Endometrial microvascular endothelial cells (primary cell): Measurements from ENCODE around the gene ZNF853. TPM values are rescaled to one million over a fixed set of nuclear protein-coding genes. Genes with fewer than 3 reads are reported as not detected.

Source experiments
- in situ Hi-C: cut with HindIII; loops from 2 replicates; pipeline ENCODE4 v1.10.0; 2017; ENCODE audit warnings: low sequenced_read_pairs, low pct_unique_long_range_greater_than_20kb; ENCODE audit errors: inconsistent ontology term
- total RNA-seq: library from RNA; depleted of rRNA; stranded (reverse); fragments of >200 nt; gene quantifications from one replicate; pipeline ENCODE4 v1.2.3, GENCODE V29; 2015; ENCODE audit errors: inconsistent ontology term

The ZNF853 gene
- total RNA-seq, 1 donor from 2014 or later = not detected

DNA sequence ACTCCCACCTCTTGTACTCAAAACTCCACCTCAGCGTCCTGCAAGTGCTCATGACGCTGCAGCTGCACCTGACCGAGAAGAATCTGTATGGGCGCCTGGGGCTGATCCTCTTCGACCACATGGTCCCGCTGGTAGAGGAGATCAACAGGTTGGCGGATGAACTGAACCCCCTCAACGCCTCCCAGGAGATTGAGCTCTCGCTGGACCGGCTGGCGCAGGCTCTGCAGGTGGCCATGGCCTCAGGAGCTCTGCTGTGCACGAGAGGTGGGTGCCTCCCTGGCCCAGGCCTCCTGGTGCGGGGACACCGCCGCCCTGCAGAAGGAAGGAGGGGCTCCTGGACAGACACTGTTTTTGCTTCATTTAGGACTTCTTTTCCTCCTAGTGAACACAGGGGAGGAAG, 15.3 kb upstream of the ZNF853 start:
- in situ Hi-C loops = no loop called here

- in situ Hi-C loops = no loop called here
Measured at GRCh38 chr7:6604458-6604857, 11.0 kb upstream of the ZNF853 start.

GRCh38 chr7:6606866-6607583, 8.4 kb upstream of the ZNF853 start:
- in situ Hi-C loops = no loop called here

GRCh38 chr7:6607651-6608051, 7.8 kb upstream of the ZNF853 start:
- in situ Hi-C loops = no loop called here

- in situ Hi-C loops = no loop called here
Measured at GRCh38 chr7:6608081-6608480, 7.3 kb upstream of the ZNF853 start.

DNA sequence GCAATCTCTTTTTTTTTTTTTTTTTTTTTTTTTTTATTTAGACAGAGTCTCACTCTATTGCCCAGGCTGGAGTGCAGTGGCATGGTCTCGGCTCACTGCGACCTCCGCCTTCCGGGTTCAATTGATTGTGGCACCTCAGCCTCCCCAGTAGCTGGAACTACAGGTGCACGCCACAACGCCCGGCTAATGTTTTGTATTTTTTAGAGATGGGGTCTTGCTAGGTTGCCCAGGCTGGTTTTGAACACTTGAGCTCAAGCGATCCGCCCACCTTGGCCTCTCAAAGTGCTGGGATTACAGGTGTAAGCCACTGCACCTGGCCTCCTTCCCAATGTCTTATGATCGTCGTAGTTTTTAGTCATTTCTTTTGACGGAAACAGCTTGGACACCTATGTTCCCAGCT, 6.6 kb upstream of the ZNF853 start:
- in situ Hi-C loops = no loop called here

GRCh38 chr7:6612819-6613218, 2.6 kb upstream of the ZNF853 start:
- in situ Hi-C loops = no loop called here

DNA sequence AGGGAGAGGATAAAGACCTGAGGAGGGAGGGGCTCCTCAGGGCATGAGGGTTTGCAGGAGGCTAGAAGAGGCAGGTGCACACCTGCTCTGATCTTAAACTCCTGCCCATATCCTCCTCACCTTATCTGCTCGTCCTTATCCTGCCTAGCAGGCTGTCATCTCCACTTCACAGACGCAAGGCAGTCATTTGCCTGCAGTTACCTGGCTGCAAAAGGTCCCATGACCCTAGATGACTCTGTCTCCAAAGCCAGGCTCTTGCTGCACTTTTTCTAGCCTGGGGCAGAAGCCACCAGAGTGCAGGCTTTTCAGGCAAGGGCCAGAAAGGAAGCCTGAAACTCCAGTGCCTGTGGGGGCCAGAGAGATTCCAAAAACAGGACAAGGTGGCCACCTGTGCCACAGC, 1.7 kb upstream of the ZNF853 start:
- in situ Hi-C loops = no loop called here

- in situ Hi-C loops = no loop called here
Measured at GRCh38 chr7:6615723-6616555, 529 bp downstream of the ZNF853 start.

DNA sequence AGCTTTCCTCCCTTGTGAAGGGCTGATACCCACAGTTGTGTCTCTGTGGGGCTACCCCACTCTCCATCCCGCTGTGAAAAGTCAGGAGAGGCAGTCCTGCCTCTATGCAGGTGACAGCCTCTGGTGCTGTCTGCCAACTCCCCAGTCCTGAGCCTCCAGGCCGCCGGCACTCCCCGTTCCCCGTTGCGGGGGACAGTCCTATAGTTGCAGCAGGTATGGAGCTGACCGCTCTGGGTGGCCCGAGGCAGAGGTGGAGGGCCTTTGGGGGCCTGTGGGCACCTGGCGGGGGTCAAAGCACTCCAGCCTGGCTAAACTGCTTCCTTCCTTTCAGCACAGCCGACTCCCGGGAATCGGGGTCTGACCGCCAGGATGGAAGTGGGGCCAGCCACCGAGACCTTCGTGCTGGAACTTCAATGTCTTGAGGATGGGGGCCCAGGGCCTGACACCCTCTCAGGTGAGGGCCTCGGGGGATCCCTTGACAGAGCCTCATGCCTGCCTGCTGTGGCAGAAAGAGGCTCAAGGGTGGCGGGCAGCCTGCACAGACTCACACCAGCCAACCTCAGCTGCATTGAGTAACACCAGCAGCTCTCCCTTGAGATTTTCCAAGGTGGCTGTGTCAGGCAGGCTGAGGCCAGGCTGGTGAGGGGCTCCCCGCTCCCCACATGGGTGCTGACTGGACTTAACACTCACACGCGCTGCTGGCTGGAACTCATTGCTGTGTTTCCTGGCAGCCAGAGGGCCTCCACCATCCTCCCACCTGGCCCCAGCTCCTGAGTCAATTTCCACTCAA, 1.6 kb downstream of the ZNF853 start:
- in situ Hi-C loops = no loop called here

- in situ Hi-C loops = no loop called here
Measured at GRCh38 chr7:6618621-6619020, 3.2 kb downstream of the ZNF853 start.

DNA sequence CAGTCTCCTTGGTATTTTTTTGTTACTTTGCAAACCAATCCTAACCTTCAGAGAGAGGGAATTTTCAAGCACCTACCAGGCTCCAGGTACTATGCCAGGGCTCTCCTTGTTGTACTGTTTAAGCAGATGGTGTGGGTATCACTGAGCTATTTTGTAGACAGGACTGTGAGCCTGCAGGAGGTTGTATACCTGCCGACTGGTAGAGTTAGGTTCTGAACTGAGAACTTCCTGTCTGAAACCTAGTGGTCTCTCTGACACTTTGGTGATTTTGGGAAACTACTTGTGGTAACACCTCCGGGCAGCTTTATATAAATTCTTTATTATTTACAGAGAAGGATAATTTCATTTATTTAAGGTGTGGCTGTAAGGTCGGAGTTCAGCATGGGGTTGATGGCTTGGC, 4.6 kb downstream of the ZNF853 start:
- in situ Hi-C loops = no loop called here

DNA sequence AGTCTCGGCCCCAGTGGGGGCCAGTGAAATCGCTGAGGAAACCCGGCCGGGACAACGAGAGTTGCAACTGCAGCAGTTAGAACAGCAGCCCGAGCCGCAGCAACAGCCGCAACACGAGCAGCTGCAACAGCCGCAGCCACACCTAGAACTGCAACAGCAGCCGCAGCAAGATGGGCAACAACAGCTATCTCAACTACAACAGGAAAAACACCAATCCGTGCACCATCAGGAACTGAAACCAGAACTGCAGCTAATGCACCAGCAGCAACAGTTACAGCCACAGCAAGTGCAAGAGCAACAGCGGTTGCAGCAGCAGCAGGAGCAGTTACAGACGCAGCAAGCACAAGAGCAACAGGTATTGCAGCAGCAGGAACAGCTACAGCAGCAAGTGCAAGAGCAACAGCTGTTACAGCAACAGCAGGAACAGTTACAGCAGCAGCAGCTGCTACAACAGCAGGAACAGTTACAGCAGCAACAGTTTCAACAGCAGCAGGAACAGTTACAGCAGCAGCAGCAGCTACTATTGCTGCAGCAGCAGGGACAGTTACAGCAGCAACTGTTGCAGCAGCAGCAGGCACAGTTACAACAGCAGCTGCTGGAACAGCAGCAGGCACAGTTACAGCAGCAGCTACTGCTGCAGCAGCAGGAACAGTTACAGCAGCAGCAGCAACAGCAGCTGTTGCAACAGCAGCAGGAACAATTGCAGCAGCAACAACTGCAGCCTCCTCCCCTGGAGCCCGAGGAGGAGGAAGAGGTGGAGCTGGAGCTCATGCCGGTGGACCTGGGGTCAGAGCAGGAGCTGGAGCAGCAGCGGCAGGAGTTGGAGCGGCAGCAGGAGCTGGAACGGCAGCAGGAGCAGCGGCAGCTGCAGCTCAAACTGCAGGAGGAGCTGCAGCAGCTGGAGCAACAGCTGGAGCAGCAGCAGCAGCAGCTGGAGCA, 6.1 kb downstream of the ZNF853 start:
- in situ Hi-C loops = no loop called here

DNA sequence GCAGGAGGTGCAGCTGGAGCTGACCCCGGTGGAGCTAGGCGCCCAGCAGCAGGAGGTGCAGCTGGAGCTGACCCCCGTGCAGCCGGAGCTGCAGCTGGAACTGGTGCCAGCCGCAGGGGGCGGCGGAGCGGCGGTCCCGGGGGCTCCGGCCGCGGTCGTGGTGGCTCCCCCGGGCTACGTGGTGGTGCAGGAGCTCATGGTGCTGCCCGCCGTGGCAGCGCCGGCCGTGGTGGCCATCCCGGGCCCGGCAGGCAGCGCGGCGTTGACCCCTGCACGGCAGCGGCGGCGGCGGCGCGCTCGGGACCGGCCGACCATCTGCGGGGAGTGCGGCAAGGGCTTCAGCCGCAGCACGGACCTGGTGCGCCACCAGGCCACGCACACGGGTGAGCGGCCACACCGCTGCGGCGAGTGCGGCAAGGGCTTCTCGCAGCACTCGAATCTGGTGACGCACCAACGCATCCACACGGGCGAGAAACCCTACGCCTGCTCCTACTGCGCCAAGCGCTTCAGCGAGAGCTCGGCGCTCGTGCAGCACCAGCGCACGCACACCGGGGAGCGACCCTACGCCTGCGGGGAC, 6.8 kb downstream of the ZNF853 start:
- in situ Hi-C loops = no loop called here

- in situ Hi-C loops = no loop called here
Measured at GRCh38 chr7:6623589-6624245, 8.3 kb downstream of the ZNF853 start.

DNA sequence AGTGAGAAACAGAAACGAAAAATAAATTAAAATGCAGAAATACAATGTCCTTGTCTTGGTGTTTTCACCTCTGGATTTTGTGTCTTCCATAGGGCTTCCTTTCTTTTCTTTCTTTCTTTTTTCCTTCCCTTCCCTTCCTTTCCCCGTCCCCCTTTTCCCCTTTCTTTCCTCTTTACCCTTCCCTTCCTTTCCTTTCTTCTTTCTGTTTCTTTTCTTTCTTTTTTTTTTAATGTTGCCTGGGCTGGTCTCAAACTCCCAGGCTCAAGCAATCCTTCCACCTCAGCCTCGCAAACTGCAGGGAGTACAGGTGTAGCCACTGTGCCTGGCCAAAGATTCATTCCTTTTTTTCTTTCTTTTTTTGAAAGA, 8.8 kb downstream of the ZNF853 start:
- in situ Hi-C loops = no loop called here

- in situ Hi-C loops = no loop called here
Measured at GRCh38 chr7:6628045-6628444, 12.6 kb downstream of the ZNF853 start.
